Trophoblast cell (in vitro differentiated cells and primary cell): ENCODE measurements around the gene METTL5.

Source experiments
- DNase-seq, 2 donors: peaks; one replicate each; pipeline ENCODE4 v3.0.0-alpha.2; 2016
- H2AFZ ChIP-seq: 2 replicates; pipeline ENCODE4 v1.6.1; 2013; ENCODE audit warnings: low read length, moderate library complexity, mild to moderate bottlenecking; ENCODE audit not compliant: insufficient read depth, poor library complexity
- H2AK5ac ChIP-seq: 2 replicates; pipeline ENCODE4 v1.6.1; 2013; ENCODE audit warnings: mild to moderate bottlenecking, low read length
- H2BK120ac ChIP-seq: 2 replicates; pipeline ENCODE4 v1.6.1; 2013; ENCODE audit warnings: low read length, mild to moderate bottlenecking, moderate library complexity; ENCODE audit not compliant: insufficient read depth, poor library complexity
- H2BK12ac ChIP-seq: 2 replicates; pipeline ENCODE4 v1.6.1; 2013; ENCODE audit warnings: mild to moderate bottlenecking, low read length, moderate library complexity
- H2BK5ac ChIP-seq: 2 replicates; pipeline ENCODE4 v1.6.1; 2013; ENCODE audit warnings: low read length, low read depth, moderate library complexity, mild to moderate bottlenecking; ENCODE audit not compliant: poor library complexity
- H3K14ac ChIP-seq: 2 replicates; pipeline ENCODE4 v1.6.1; 2013; ENCODE audit warnings: mild to moderate bottlenecking, low read length
- H3K18ac ChIP-seq: 2 replicates; pipeline ENCODE4 v1.6.1; 2013; ENCODE audit warnings: mild to moderate bottlenecking, low read length
- H3K23ac ChIP-seq: 2 replicates; pipeline ENCODE4 v1.6.1; 2013; ENCODE audit warnings: low read length
- H3K27ac ChIP-seq: 2 replicates; pipeline ENCODE4 v1.5.1; 2013; ENCODE audit warnings: low read depth, mild to moderate bottlenecking, inconsistent platforms, low read length, moderate library complexity
- H3K27me3 ChIP-seq: 2 replicates; pipeline ENCODE4 v1.6.1; 2013; ENCODE audit warnings: inconsistent platforms, mild to moderate bottlenecking, low read length, moderate library complexity; ENCODE audit not compliant: insufficient read depth
- H3K36me3 ChIP-seq, 2 experiments: 1 replicate in 1 of 2; 2 replicates in 1 of 2; pipeline ENCODE4 v1.6.1; 2013; ENCODE audit warnings: low read length in 2 of 2, mild to moderate bottlenecking in 2 of 2, moderate library complexity in 1 of 2; ENCODE audit not compliant: insufficient read depth in 2 of 2, control insufficient read depth in 1 of 2
- H3K4ac ChIP-seq: 2 replicates; pipeline ENCODE4 v1.6.1; 2013; ENCODE audit warnings: low read depth, mild to moderate bottlenecking, low read length, moderate library complexity
- H3K4me1 ChIP-seq, 2 experiments: 1 replicate in 1 of 2; 2 replicates in 1 of 2; pipeline ENCODE4 v1.6.1; 2013; ENCODE audit warnings: low read length in 2 of 2, mild to moderate bottlenecking in 2 of 2, moderate library complexity in 1 of 2; ENCODE audit not compliant: insufficient read depth in 2 of 2, control insufficient read depth in 1 of 2
- H3K4me2 ChIP-seq: 2 replicates; pipeline ENCODE4 v1.6.1; 2013; ENCODE audit warnings: inconsistent platforms, mild to moderate bottlenecking, low read length, moderate library complexity
- H3K4me3 ChIP-seq: 2 replicates; pipeline ENCODE4 v1.5.1; 2013; ENCODE audit warnings: mild to moderate bottlenecking, low read depth, low read length, inconsistent platforms
- H3K79me1 ChIP-seq: one replicate; pipeline ENCODE4 v1.6.1; 2013; ENCODE audit warnings: low read length
- H3K79me2 ChIP-seq: 2 replicates; pipeline ENCODE4 v1.6.1; 2013; ENCODE audit warnings: low read length, mild to moderate bottlenecking; ENCODE audit not compliant: control insufficient read depth, insufficient read depth, poor library complexity
- H3K9ac ChIP-seq: 2 replicates; pipeline ENCODE4 v1.6.1; 2013; ENCODE audit warnings: mild to moderate bottlenecking, low read length
- H3K9me3 ChIP-seq: 2 replicates; pipeline ENCODE4 v1.6.1; 2013; ENCODE audit warnings: low read depth, mild to moderate bottlenecking, control low read depth, inconsistent platforms, low read length; ENCODE audit not compliant: insufficient read depth
- H4K12ac ChIP-seq: 2 replicates; pipeline ENCODE4 v1.6.1; 2013; ENCODE audit warnings: low read depth, mild to moderate bottlenecking, low read length, moderate library complexity
- H4K8ac ChIP-seq: 2 replicates; pipeline ENCODE4 v1.6.1; 2013; ENCODE audit warnings: low read depth, mild to moderate bottlenecking, low read length, moderate library complexity
- H4K91ac ChIP-seq: one replicate; pipeline ENCODE4 v1.6.1; 2013; ENCODE audit warnings: low read depth, mild to moderate bottlenecking, low read length, moderate library complexity
- WGBS: extraction: QIAGEN DNeasy Blood & Tissue Kit; methylation state at CpG from one replicate; pipeline ENCODE4 v1.1.7; 2013; ENCODE audit warnings: missing lambda C conversion rate; ENCODE audit not compliant: insufficient read length, insufficient coverage; ENCODE audit errors: extremely low coverage; 5-methylcytosine and 5-hydroxymethylcytosine counted together

The METTL5 gene

GRCh38 chr2:169761970-169762292 is 62.8 kb downstream of the METTL5 start:
- Histone ChIP-seq H3K4me3 (no peak overlapping the region), H3K79me1 (no peaks in the 10 kb centered on the region), H4K12ac (no peak overlapping the region), H3K9ac (no peak overlapping the region), H3K18ac (no peak overlapping the region), H2BK5ac (no peak overlapping the region), H3K9me3 (no peaks in the 10 kb centered on the region), H3K4ac (no peak overlapping the region), H3K79me2 (no peaks in the 10 kb centered on the region), H4K91ac (no peak overlapping the region), H3K27me3 (no peaks in the 10 kb centered on the region), H3K14ac (no peak overlapping the region), H2BK12ac (no peak overlapping the region), H3K27ac (no peak overlapping the region), H3K23ac (no peak overlapping the region), H2AFZ (no peak overlapping the region), H4K8ac (no peak overlapping the region), H2AK5ac (no peak overlapping the region), H3K36me3 (no peaks in the 10 kb centered on the region), H3K4me2 (no peak overlapping the region), H3K4me1 (no peaks in the 10 kb centered on the region), H2BK120ac (no peak overlapping the region)
- no peak for DNase-seq
- WGBS: no CpG with 5 or more reads among the region's 6 CpGs
